Fibroblast of gingiva (primary cell): ENCODE measurements around the gene SULF2.
A peak's percentile ranks its signal among the peaks of the same experiment; 100 is the strongest.

Experiments used
- DNase-seq: peaks from one replicate; pipeline ENCODE4 v3.0.0-alpha.2; 2011; ENCODE audit warnings: low read depth

SULF2 gene

GRCh38 chr20:47668313-47669151 is 116.7 kb downstream of the SULF2 start:
- no peak for DNase-seq

- no peak for DNase-seq
Measured at GRCh38 chr20:47667531-47668312, 117.6 kb downstream of the SULF2 start.

- DNase-seq = no peak
Measured at GRCh38 chr20:47667086-47667485, 118.2 kb downstream of the SULF2 start.

GRCh38 chr20:47666304-47666703 is 119.0 kb downstream of the SULF2 start:
- DNase-seq = no peak

- DNase-seq = no peak
Measured at GRCh38 chr20:47665221-47665991, 119.9 kb downstream of the SULF2 start.

- DNase-seq = no peak
Measured at GRCh38 chr20:47664744-47665143, 120.5 kb downstream of the SULF2 start.

- no peak for DNase-seq
Measured at GRCh38 chr20:47664068-47664437, 121.2 kb downstream of the SULF2 start.

- peak; percentile 68 for DNase-seq
Measured at GRCh38 chr20:47663354-47664067, 121.8 kb downstream of the SULF2 start.

- DNase-seq = no peak
Measured at GRCh38 chr20:47662483-47663353, 122.6 kb downstream of the SULF2 start.

- no peak for DNase-seq
Measured at GRCh38 chr20:47661714-47662113, 123.6 kb downstream of the SULF2 start.

- DNase-seq = no peak
Measured at GRCh38 chr20:47660983-47661700, 124.1 kb downstream of the SULF2 start.

GRCh38 chr20:47660602-47660905 is 124.7 kb downstream of the SULF2 start:
- DNase-seq = no peak

GRCh38 chr20:47659904-47660601 is 125.2 kb downstream of the SULF2 start:
- DNase-seq = no peak

GRCh38 chr20:47656318-47656717 is 129.0 kb downstream of the SULF2 start:
- no peak for DNase-seq

GRCh38 chr20:47655635-47656034 is 129.6 kb downstream of the SULF2 start:
- DNase-seq = no peak

- no peak for DNase-seq
Measured at GRCh38 chr20:47654370-47654769, 130.9 kb downstream of the SULF2 start.

GRCh38 chr20:47653869-47654268 is 131.4 kb downstream of the SULF2 start:
- no peak for DNase-seq

GRCh38 chr20:47652794-47653193 is 132.5 kb downstream of the SULF2 start:
- DNase-seq = no peak

- no peak for DNase-seq
Measured at GRCh38 chr20:47652301-47652700, 133.0 kb downstream of the SULF2 start.

GRCh38 chr20:47648943-47649342 is 136.3 kb downstream of the SULF2 start:
- DNase-seq = no peak
